Type B pancreatic cell (in vitro differentiated cells): ENCODE measurements around the gene MCCC1. TPM values are rescaled to one million over a fixed set of nuclear protein-coding genes. Genes with fewer than 3 reads are reported as not detected.

Experiments used
- DNase-seq: peaks from one replicate; pipeline ENCODE4 v3.0.0; 2021; ENCODE audit warnings: mixed read lengths; ENCODE audit not compliant: unreplicated experiment; ENCODE audit errors: extremely low spot score
- H3K27ac Mint-ChIP-seq: 2 replicates; pipeline ENCODE4 v1.8.0; 2021; ENCODE audit warnings: mild to moderate bottlenecking, mixed read lengths
- H3K27me3 Mint-ChIP-seq: 2 replicates; pipeline ENCODE4 v1.8.0; 2021; ENCODE audit warnings: mixed read lengths
- H3K36me3 Mint-ChIP-seq: 2 replicates; pipeline ENCODE4 v1.8.0; 2021; ENCODE audit warnings: mixed read lengths
- H3K4me1 Mint-ChIP-seq: one replicate; pipeline ENCODE4 v1.8.0; 2021; ENCODE audit warnings: mixed read lengths; ENCODE audit not compliant: unreplicated experiment
- H3K4me3 Mint-ChIP-seq: 2 replicates; pipeline ENCODE4 v1.8.0; 2021; ENCODE audit warnings: mild to moderate bottlenecking, mixed read lengths
- H3K9me3 Mint-ChIP-seq: 2 replicates; pipeline ENCODE4 v1.8.0; 2021; ENCODE audit warnings: mixed read lengths
- total RNA-seq: library from RNA; stranded (reverse); gene quantifications from 2 replicates; pipeline ENCODE4 v1.2.1, GENCODE V29; 2021; ENCODE audit warnings: low replicate concordance
- TF ChIP-seq, protein P1 (sequence below): fragments of 200-600 bp; sonication (generic); conservative IDR thresholded peaks from 2 replicates; pipeline ENCODE4 v1.5.0; 2021; ENCODE audit warnings: antibody characterized with exemption, mild to moderate bottlenecking

MCCC1 gene
- total RNA-seq, 1 donor from 2014 or later, result 40.9 TPM

- peaks cover 50% of the 10 kb centered on the region for H3K36me3 Mint-ChIP-seq
- no peak overlapping the region for H3K4me3 Mint-ChIP-seq
- no peaks in the 10 kb centered on the region for H3K9me3 Mint-ChIP-seq
- no peaks in the 10 kb centered on the region for H3K27me3 Mint-ChIP-seq
- DNase-seq, result no peak
- TF ChIP-seq, protein P1, sequence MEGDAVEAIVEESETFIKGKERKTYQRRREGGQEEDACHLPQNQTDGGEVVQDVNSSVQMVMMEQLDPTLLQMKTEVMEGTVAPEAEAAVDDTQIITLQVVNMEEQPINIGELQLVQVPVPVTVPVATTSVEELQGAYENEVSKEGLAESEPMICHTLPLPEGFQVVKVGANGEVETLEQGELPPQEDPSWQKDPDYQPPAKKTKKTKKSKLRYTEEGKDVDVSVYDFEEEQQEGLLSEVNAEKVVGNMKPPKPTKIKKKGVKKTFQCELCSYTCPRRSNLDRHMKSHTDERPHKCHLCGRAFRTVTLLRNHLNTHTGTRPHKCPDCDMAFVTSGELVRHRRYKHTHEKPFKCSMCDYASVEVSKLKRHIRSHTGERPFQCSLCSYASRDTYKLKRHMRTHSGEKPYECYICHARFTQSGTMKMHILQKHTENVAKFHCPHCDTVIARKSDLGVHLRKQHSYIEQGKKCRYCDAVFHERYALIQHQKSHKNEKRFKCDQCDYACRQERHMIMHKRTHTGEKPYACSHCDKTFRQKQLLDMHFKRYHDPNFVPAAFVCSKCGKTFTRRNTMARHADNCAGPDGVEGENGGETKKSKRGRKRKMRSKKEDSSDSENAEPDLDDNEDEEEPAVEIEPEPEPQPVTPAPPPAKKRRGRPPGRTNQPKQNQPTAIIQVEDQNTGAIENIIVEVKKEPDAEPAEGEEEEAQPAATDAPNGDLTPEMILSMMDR, result peak; percentile 68
- H3K4me1 Mint-ChIP-seq, result no peaks in the 10 kb centered on the region
- no peak overlapping the region for H3K27ac Mint-ChIP-seq
Observed at GRCh38 chr3:183085634-183086390, 13.5 kb downstream of the MCCC1 start.

- Mint-ChIP-seq H3K36me3 (peaks cover 62% of the 10 kb centered on the region), H3K4me3 (no peak overlapping the region), H3K27me3 (no peaks in the 10 kb centered on the region), H3K27ac (no peak overlapping the region), H3K9me3 (peaks cover 5% of the 10 kb centered on the region), H3K4me1 (no peaks in the 10 kb centered on the region)
- no peak for DNase-seq
- TF ChIP-seq, protein P1, result no peak
Observed at GRCh38 chr3:183082355-183082915, 16.9 kb downstream of the MCCC1 start.

DNA sequence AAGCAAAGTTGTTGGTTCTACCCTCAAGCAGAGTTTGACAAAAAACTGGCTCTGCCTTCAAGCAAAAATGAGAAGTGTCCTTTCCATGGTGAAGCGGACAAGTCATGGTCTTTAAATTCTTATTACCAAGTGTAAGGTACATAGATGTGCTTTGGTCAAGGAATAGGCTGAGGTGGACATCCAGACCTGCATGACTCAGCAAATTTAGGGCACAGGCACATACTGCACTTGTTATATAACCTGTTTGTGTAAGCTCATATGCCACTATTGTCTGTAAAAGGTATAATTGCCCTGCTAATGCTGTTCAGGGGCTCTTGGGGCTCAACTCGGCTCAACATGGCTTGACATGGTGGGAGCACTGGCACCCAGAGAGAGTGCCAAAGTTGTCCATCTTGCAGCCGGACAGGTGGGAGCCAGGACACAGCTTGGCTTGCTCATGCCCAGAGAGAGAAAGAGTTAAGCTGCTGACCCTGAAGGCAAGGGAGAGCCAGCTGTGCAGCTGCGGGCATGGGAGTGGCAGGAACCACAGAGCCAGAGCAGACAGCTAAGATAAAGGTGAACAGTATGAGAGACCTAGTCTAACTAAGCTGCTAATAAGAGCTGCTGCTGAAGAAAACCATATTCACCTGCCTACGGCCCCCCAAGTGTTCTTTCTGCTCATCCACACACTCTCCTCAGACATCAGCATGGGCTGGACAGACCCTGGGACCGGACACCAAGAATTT lies 17.7 kb downstream of the MCCC1 start:
- Mint-ChIP-seq H3K27me3 (no peaks in the 10 kb centered on the region), H3K4me1 (no peaks in the 10 kb centered on the region), H3K27ac (no peak overlapping the region), H3K4me3 (no peak overlapping the region), H3K36me3 (peaks cover 65% of the 10 kb centered on the region), H3K9me3 (peaks cover 10% of the 10 kb centered on the region)
- no peak for DNase-seq
- TF ChIP-seq, protein P1, result no peak

DNA sequence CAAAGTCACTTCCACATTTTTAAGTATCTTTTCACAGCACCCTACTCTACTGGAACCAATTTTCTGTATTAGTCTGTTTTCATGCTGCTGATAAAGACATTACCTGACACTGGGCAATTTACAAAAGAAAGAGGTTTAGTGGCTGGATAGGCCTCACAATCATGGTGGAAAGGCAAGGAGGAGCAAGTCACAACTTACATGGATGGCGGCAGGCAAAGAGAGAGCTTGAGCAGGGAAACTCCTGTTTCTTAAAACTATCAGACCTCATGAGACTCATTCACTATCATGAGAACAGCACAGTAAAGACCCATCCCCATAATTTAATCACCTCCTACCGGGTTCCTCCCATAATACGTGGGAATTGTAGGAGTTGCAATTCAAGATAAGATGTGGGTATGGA lies 18.7 kb downstream of the MCCC1 start:
- Mint-ChIP-seq H3K36me3 (peaks cover 63% of the 10 kb centered on the region), H3K4me3 (no peak overlapping the region), H3K27ac (no peak overlapping the region), H3K9me3 (peaks cover 12% of the 10 kb centered on the region), H3K27me3 (no peaks in the 10 kb centered on the region), H3K4me1 (no peaks in the 10 kb centered on the region)
- TF ChIP-seq, protein P1, result no peak
- no peak for DNase-seq

GRCh38 chr3:183074881-183075280 lies 24.4 kb downstream of the MCCC1 start:
- TF ChIP-seq, protein P1, result no peak
- peaks cover 12% of the 10 kb centered on the region for H3K9me3 Mint-ChIP-seq
- no peak for DNase-seq
- H3K36me3 Mint-ChIP-seq, result peaks cover 48% of the 10 kb centered on the region
- H3K4me1 Mint-ChIP-seq, result no peaks in the 10 kb centered on the region
- H3K4me3 Mint-ChIP-seq, result no peak overlapping the region
- H3K27me3 Mint-ChIP-seq, result no peaks in the 10 kb centered on the region
- H3K27ac Mint-ChIP-seq, result no peak overlapping the region
